Type B pancreatic cell (in vitro differentiated cells): ENCODE results near the gene SLC26A8. TPM values are rescaled to one million over a fixed set of nuclear protein-coding genes. Genes with fewer than 3 reads are reported as not detected.

Experiments
- DNase-seq: peaks from one replicate; pipeline ENCODE4 v3.0.0; 2021; ENCODE audit warnings: mixed read lengths; ENCODE audit not compliant: unreplicated experiment; ENCODE audit errors: extremely low spot score
- H3K27ac Mint-ChIP-seq: 2 replicates; pipeline ENCODE4 v1.8.0; 2021; ENCODE audit warnings: mild to moderate bottlenecking, mixed read lengths
- H3K27me3 Mint-ChIP-seq: 2 replicates; pipeline ENCODE4 v1.8.0; 2021; ENCODE audit warnings: mixed read lengths
- H3K36me3 Mint-ChIP-seq: 2 replicates; pipeline ENCODE4 v1.8.0; 2021; ENCODE audit warnings: mixed read lengths
- H3K4me1 Mint-ChIP-seq: one replicate; pipeline ENCODE4 v1.8.0; 2021; ENCODE audit warnings: mixed read lengths; ENCODE audit not compliant: unreplicated experiment
- H3K4me3 Mint-ChIP-seq: 2 replicates; pipeline ENCODE4 v1.8.0; 2021; ENCODE audit warnings: mild to moderate bottlenecking, mixed read lengths
- H3K9me3 Mint-ChIP-seq: 2 replicates; pipeline ENCODE4 v1.8.0; 2021; ENCODE audit warnings: mixed read lengths
- CTCF ChIP-seq: fragments of 200-600 bp; sonication (generic); conservative IDR thresholded peaks from 2 replicates; pipeline ENCODE4 v1.5.0; 2021; ENCODE audit warnings: antibody characterized with exemption, mild to moderate bottlenecking
- total RNA-seq: library from RNA; stranded (reverse); gene quantifications from 2 replicates; pipeline ENCODE4 v1.2.1, GENCODE V29; 2021; ENCODE audit warnings: low replicate concordance

The SLC26A8 gene
- total RNA-seq, 1 donor from 2014 or later = not detected

GRCh38 chr6:36050947-36051710 lies 26.7 kb upstream of the SLC26A8 start:
- DNase-seq = no peak
- H3K9me3 Mint-ChIP-seq = no peaks in the 10 kb centered on the region
- H3K4me1 Mint-ChIP-seq = peaks cover 8% of the 10 kb centered on the region
- TF ChIP-seq CTCF = no peak
- no peak overlapping the region for H3K4me3 Mint-ChIP-seq
- H3K36me3 Mint-ChIP-seq = peaks cover 5% of the 10 kb centered on the region
- no peaks in the 10 kb centered on the region for H3K27me3 Mint-ChIP-seq
- H3K27ac Mint-ChIP-seq = no peak overlapping the region

- H3K36me3 Mint-ChIP-seq = peaks cover 5% of the 10 kb centered on the region
- no peaks in the 10 kb centered on the region for H3K9me3 Mint-ChIP-seq
- no peak for DNase-seq
- H3K27me3 Mint-ChIP-seq = no peaks in the 10 kb centered on the region
- TF ChIP-seq CTCF = no peak
- peaks cover 5% of the 10 kb centered on the region for H3K4me1 Mint-ChIP-seq
- H3K27ac Mint-ChIP-seq = no peak overlapping the region
- no peak overlapping the region for H3K4me3 Mint-ChIP-seq
Observed at GRCh38 chr6:36050305-36050704, 25.9 kb upstream of the SLC26A8 start.

GRCh38 chr6:36049582-36049981 lies 25.1 kb upstream of the SLC26A8 start:
- peaks cover 5% of the 10 kb centered on the region for H3K4me1 Mint-ChIP-seq
- H3K9me3 Mint-ChIP-seq = no peaks in the 10 kb centered on the region
- H3K27me3 Mint-ChIP-seq = no peaks in the 10 kb centered on the region
- no peak for DNase-seq
- no peak overlapping the region for H3K4me3 Mint-ChIP-seq
- no peak for TF ChIP-seq CTCF
- H3K36me3 Mint-ChIP-seq = peaks cover 5% of the 10 kb centered on the region
- no peak overlapping the region for H3K27ac Mint-ChIP-seq

GRCh38 chr6:36042618-36043260 lies 18.3 kb upstream of the SLC26A8 start:
- H3K9me3 Mint-ChIP-seq = no peaks in the 10 kb centered on the region
- H3K36me3 Mint-ChIP-seq = peaks cover 10% of the 10 kb centered on the region
- no peak overlapping the region for H3K27ac Mint-ChIP-seq
- no peaks in the 10 kb centered on the region for H3K27me3 Mint-ChIP-seq
- DNase-seq = no peak
- no peak for TF ChIP-seq CTCF
- no peak overlapping the region for H3K4me3 Mint-ChIP-seq
- peaks cover 27% of the 10 kb centered on the region for H3K4me1 Mint-ChIP-seq

- no peak overlapping the region for H3K4me3 Mint-ChIP-seq
- H3K36me3 Mint-ChIP-seq = peaks cover 4% of the 10 kb centered on the region
- no peak overlapping the region for H3K27ac Mint-ChIP-seq
- H3K27me3 Mint-ChIP-seq = no peaks in the 10 kb centered on the region
- H3K9me3 Mint-ChIP-seq = no peaks in the 10 kb centered on the region
- TF ChIP-seq CTCF = no peak
- no peak for DNase-seq
- H3K4me1 Mint-ChIP-seq = peaks cover 23% of the 10 kb centered on the region
Observed at GRCh38 chr6:36040958-36041357, 16.5 kb upstream of the SLC26A8 start.
